Activated naive CD4-positive, alpha-beta T cell treated with Interleukin-2 at 50 U/mL for 16 hours (primary cell): Measurements from ENCODE around the gene CYFIP2.

Experiments used
- DNase-seq: peaks from one replicate; pipeline ENCODE4 v3.0.0-alpha.2; 2020

Gene CYFIP2

DNA sequence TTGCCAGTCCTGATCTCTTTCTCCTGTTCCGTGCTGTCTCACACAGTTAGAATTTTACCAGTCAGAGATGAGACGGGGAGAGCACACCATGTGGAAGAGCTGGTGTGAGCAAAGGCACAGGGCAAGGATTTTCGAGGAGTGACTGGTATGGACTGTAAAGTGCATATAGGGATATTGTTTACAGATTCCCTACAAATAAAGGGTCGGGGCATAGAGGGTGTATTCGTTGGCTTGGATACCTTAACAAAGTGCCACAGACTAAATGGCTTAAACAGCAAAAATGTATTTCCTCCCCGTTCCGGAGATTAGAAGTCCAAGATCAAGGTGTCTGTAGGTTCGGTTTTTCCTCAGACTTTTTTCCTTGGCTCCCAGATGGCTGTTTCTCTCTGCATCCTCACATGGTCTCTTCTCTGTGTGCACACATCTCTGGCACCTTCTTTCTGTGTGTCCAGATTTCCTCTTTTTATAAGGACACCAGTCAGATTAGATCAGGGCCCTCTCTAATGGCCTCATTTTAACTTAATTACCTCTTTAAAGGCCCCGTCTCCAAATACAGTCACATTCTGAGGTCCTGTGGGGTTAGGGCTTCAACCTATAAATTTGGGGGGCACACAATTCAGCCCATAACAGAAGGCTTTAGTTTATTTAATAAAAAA is 23.4 kb downstream of the CYFIP2 start:
- no peak for DNase-seq

- no peak for DNase-seq
Observed at GRCh38 chr5:157290156-157290980, 24.4 kb downstream of the CYFIP2 start.

DNA sequence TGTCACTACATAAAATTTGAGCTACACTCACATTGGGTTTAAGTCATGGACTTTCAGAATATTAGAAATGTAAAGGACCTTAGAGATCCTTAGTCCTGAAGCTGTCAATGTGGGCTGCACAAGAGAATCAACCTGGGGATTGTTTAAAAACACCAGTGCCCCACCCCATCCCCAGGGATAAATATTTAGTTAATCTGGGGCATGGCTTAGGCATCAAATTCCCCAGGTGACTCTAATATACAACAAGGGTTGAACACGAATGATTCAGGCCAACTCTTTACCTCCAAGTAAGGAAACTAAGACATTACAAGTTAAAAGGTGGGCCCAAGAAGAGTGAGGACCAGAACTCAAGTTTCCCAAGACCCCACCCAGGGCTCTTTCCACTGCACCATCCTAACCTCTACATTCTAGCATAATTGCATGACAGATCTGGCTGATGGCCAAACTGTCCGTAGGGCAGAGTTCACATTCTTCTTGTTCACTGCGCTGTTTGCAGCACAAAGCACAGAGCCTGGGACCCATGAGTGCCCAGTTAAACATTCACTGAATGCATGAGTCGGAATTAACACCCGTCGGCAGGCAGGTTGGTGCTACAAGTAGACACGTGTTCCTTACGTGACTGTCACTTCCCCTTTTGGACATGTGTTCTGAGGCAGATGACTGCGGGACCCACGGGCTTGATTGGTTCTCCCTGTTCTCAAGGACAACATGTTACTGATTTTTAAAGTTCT is 25.2 kb downstream of the CYFIP2 start:
- no peak for DNase-seq

- no peak for DNase-seq
Observed at GRCh38 chr5:157292599-157292998, 26.7 kb downstream of the CYFIP2 start.

DNA sequence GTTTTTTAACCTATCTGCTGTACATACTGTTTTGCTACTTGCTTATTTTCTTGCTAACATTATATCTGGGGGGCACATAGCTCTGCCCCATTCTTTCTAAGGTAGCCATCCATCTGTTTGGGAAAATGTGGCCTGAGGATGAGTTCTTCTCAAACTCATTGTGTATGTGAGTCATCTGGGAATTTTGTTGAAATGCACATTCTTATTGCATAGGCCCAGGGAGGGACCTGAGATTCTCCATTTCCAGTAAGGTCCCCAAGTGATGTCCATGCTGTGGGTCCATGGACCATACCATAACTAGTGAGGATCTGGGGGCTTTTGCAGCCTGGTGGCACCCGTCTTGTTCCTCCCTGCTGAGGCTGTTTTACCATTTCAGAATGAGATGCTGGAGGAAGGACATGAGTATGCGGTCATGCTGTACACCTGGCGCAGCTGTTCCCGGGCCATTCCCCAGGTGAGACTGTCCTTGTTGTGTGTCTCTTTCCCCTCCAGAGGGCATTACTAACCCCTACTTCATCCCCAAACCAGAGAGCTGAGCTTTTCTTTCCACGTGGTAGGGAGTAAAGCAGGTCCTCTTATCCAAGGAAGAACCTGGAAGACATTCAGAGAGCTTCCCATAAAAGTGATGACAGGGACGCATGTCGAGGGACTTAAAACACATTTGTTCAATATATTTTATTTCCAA is 28.6 kb downstream of the CYFIP2 start:
- DNase-seq, result no peak

DNA sequence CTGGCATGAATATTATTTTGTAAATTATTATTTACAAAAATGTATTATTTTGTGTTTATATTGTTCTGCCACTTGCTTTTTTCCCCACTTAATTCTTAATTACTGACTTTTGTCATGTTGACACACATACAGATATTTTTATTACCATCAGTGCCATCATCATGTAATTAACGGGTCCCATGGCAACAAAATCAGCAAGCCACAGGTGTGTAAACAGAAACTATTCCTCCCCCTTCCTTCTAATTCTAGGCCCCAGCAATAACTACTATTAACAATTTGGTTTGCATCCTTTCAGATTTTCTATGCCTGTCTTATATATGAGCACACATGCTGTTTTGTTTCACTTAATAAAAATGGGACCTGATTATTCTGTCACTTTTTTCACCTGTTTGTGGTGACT is 29.3 kb downstream of the CYFIP2 start:
- no peak for DNase-seq

GRCh38 chr5:157300564-157300963 is 34.6 kb downstream of the CYFIP2 start:
- no peak for DNase-seq

DNA sequence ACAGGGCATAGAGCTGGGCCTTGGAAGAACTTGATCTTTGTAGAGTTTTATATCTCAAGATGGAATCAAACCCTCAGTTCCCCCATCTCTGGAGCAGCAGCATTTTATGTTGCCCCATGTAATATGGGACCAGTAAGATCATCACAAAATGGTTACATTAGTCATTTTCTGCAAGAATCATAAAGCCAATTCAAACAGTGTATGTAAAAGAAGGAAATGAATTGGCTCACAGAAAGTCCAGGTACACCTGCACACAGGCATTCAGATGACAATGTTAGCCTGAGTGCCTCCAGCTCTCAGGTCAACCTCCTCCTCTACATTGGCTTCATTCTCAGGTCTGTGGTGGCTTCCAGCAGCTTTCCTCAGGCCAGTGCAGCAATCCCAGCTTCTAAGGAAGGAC is 35.1 kb downstream of the CYFIP2 start:
- DNase-seq, result no peak

GRCh38 chr5:157303023-157303422 is 37.1 kb downstream of the CYFIP2 start:
- no peak for DNase-seq

DNA sequence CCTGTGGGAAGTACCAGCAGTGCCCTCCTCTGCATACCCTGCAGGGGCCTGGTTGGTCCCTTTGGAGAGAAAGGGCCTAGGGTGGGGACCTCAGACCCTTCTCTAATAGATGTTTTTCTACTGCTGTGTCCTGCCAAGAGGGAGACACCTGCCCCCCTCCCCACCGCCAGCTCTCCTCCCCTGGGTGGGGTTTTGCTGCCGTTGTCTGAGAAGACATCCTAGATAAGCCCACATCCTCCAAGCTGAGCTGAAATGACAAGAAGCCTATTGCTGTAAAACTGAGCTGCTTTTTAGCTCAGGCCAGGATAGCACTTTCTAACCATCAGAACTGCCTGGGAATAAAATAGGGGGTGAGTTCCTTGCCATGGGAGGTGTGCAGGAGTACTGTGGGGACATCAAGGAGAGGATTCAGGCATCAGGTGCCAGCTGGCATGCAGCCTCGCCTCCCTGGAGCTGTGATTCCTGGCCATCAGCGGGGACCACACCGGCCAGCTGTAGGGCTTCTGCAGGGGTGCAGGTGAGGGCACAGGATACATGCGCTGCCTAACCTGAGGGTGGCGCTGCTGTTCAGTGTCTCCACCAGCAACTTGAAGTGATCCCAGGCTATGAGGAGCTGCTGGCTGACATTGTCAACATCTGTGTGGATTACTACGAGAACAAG is 37.9 kb downstream of the CYFIP2 start:
- peak; percentile 50 for DNase-seq

GRCh38 chr5:157306081-157306480 is 40.2 kb downstream of the CYFIP2 start:
- DNase-seq, result no peak

GRCh38 chr5:157306692-157307471 is 41.0 kb downstream of the CYFIP2 start:
- DNase-seq, result no peak

- DNase-seq, result no peak
Observed at GRCh38 chr5:157308836-157309465, 43.0 kb downstream of the CYFIP2 start.

DNA sequence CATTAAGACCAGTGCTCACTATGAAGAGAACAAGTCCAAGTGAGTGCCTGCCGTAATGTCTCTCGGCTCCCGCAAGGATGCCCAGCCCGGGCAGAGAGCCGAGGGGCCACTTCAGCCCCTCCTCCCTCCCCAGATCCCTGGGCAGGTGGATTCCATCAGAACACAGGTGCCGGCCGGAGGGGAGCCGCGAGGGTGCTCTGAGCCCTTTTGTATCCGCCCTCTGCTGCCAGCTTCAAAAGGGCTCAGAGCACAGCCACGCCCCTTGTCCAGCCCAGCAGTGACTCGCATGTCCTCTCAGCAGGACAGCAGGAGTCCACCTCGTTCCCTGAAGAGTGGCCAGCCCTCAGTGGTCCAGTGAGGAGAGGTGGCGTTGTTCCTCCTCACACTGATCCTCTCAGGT is 43.9 kb downstream of the CYFIP2 start:
- DNase-seq, result no peak

DNA sequence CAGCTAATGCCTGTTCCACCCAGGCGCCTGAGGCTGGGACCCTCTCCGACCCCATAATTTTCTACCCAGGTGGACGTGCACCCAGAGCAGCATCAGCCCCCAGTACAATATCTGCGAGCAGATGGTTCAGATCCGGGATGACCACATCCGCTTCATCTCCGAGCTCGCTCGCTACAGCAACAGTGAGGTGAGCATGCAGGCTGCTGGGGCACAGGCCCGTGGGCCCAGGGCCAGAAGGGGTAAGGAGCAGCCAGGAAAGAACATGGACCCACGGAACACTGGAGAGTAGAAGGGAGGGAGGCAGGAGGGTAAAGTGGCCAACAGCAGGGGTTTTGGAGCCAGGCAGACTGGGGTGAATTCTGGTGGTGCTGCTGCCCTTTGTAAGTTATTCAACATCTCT is 45.7 kb downstream of the CYFIP2 start:
- no peak for DNase-seq

DNA sequence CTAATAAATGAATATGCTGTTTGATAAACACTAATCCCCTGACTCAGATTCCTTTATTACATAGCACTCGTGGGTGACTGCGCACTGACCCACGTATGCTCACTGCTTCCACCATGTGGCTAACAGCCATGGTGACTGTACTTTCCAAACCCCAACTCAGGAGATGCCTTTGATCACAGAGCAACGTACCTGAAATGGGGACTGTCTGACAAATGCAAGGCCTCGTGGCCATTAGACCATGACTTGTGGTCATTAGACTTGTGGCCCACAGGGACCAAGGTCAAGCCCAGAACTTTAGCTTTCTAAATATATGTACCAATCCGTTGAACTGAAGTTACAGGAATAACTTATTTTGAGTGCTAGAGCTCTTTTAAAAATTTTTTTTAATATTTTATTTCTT is 46.6 kb downstream of the CYFIP2 start:
- peak; percentile 71 for DNase-seq

DNA sequence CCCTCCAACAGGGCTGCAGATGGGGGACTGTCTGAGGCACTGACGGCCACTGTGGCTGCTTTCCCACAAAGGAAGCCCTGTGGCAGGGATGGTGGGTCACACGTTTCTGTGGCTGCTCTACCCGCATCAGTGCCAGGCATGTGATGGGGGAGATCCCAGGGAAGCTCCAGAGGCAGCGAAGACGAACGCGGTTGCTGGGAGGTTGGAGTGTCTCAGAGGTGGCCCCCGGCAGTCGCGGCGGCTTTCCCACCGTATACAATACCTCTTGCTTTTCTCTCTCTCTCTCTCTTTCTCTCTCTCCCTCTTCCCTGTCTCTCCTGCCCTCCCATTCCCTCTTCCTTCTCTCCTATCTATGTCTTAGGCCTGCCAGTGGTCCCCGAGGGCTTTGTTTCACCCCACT is 56.7 kb downstream of the CYFIP2 start:
- DNase-seq, result no peak

GRCh38 chr5:157323107-157323706 is 57.3 kb downstream of the CYFIP2 start:
- no peak for DNase-seq

GRCh38 chr5:157324237-157324636 is 58.3 kb downstream of the CYFIP2 start:
- DNase-seq, result no peak

DNA sequence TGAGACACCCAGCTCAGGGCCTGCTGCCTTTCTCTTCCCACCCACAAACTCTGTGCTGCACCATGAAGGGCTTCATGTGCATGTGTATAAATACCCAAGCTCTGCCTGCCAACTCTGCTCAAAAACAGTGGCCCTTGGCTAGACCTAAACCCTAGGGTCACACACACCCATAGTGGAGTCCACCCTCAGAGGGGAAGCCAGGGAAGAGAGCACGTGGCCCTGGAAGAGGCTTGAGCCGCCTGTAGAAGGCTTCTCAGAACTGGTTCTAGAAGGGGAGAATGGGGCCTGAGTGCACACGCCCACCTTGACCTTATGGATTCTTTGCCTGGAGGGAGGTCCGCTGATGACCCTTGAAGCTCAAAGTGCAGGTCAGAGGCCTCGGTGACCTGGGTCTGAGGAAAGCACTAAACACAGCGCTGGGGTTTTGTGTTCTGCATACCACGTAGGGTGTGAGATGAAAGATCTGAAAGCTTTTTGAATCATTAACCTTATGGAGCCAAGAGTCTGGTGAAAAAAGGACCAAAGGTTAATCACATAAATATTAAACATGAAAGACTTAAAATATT is 60.6 kb downstream of the CYFIP2 start:
- no peak for DNase-seq

GRCh38 chr5:157327771-157328170 is 61.8 kb downstream of the CYFIP2 start:
- DNase-seq, result no peak
